Activated naive CD8-positive, alpha-beta T cell treated with anti-CD3 and anti-CD28 coated beads for 36 hours (primary cell): Measurements from ENCODE around the gene ORAI3. TPM values are rescaled to one million over a fixed set of nuclear protein-coding genes. Genes with fewer than 3 reads are reported as not detected.

Experiments used
- DNase-seq: peaks from one replicate; pipeline ENCODE4 v3.0.0; 2021
- H3K27ac Mint-ChIP-seq: one replicate; pipeline ENCODE4 v1.8.0; 2022; ENCODE audit warnings: mild to moderate bottlenecking, moderate library complexity, mixed read lengths
- H3K27me3 Mint-ChIP-seq: one replicate; pipeline ENCODE4 v1.8.0; 2022; ENCODE audit warnings: mild to moderate bottlenecking, mixed read lengths
- H3K36me3 Mint-ChIP-seq: one replicate; pipeline ENCODE4 v1.8.0; 2021; ENCODE audit warnings: mild to moderate bottlenecking, mixed read lengths
- H3K4me1 Mint-ChIP-seq: one replicate; pipeline ENCODE4 v1.8.0; 2021; ENCODE audit warnings: mixed read lengths
- H3K4me3 Mint-ChIP-seq: one replicate; pipeline ENCODE4 v1.8.0; 2022; ENCODE audit warnings: mild to moderate bottlenecking, moderate library complexity, mixed read lengths
- H3K9me3 Mint-ChIP-seq: one replicate; pipeline ENCODE4 v1.8.0; 2022; ENCODE audit warnings: mixed read lengths
- total RNA-seq, 2 experiments: library from RNA; stranded (reverse); gene quantifications; one replicate each; pipeline ENCODE4 v1.2.3, GENCODE V29; 2021

The ORAI3 gene
- total RNA-seq, 2 experiments from 2014 or later, result 5.4 to 5.7 TPM

GRCh38 chr16:30920891-30921290 lies 28.0 kb upstream of the ORAI3 start:
- H3K36me3 Mint-ChIP-seq, result peaks cover 1% of the 10 kb centered on the region
- DNase-seq, result no peak
- no peaks in the 10 kb centered on the region for H3K27me3 Mint-ChIP-seq
- H3K4me1 Mint-ChIP-seq, result peaks cover 15% of the 10 kb centered on the region
- H3K4me3 Mint-ChIP-seq, result no peak overlapping the region
- H3K9me3 Mint-ChIP-seq, result no peaks in the 10 kb centered on the region
- H3K27ac Mint-ChIP-seq, result no peak overlapping the region

GRCh38 chr16:30921459-30921747 lies 27.5 kb upstream of the ORAI3 start:
- DNase-seq, result no peak
- H3K9me3 Mint-ChIP-seq, result no peaks in the 10 kb centered on the region
- peaks cover 4% of the 10 kb centered on the region for H3K36me3 Mint-ChIP-seq
- H3K27ac Mint-ChIP-seq, result peak overlapping the region; percentile 98
- H3K27me3 Mint-ChIP-seq, result no peaks in the 10 kb centered on the region
- peaks cover 17% of the 10 kb centered on the region for H3K4me1 Mint-ChIP-seq
- H3K4me3 Mint-ChIP-seq, result peak overlapping the region; percentile 94

- H3K27ac Mint-ChIP-seq, result peak overlapping the region; percentile 98
- H3K4me3 Mint-ChIP-seq, result peak overlapping the region; percentile 94
- H3K36me3 Mint-ChIP-seq, result peaks cover 4% of the 10 kb centered on the region
- H3K27me3 Mint-ChIP-seq, result no peaks in the 10 kb centered on the region
- peaks cover 17% of the 10 kb centered on the region for H3K4me1 Mint-ChIP-seq
- peak; percentile 87 for DNase-seq
- H3K9me3 Mint-ChIP-seq, result no peaks in the 10 kb centered on the region
Measured at GRCh38 chr16:30921748-30922419, 27.0 kb upstream of the ORAI3 start.

- H3K4me1 Mint-ChIP-seq, result peaks cover 18% of the 10 kb centered on the region
Measured at GRCh38 chr16:30922420-30922959, 26.4 kb upstream of the ORAI3 start.

GRCh38 chr16:30922960-30923535 lies 25.8 kb upstream of the ORAI3 start:
- peak; percentile 95 for DNase-seq
- H3K27ac Mint-ChIP-seq, result peak overlapping the region; percentile 98
- H3K9me3 Mint-ChIP-seq, result no peaks in the 10 kb centered on the region
- H3K36me3 Mint-ChIP-seq, result peaks cover 4% of the 10 kb centered on the region
- H3K4me1 Mint-ChIP-seq, result peaks cover 18% of the 10 kb centered on the region
- H3K27me3 Mint-ChIP-seq, result no peaks in the 10 kb centered on the region
- H3K4me3 Mint-ChIP-seq, result peak overlapping the region; percentile 94

More at GRCh38 chr16:30922420-30922959, 26.4 kb upstream of the ORAI3 start:
- H3K36me3 Mint-ChIP-seq, result peaks cover 4% of the 10 kb centered on the region
- peak overlapping the region; percentile 98 for H3K27ac Mint-ChIP-seq
- peak; percentile 99 for DNase-seq
- H3K4me3 Mint-ChIP-seq, result peak overlapping the region; percentile 94
- H3K27me3 Mint-ChIP-seq, result no peaks in the 10 kb centered on the region
- no peaks in the 10 kb centered on the region for H3K9me3 Mint-ChIP-seq

GRCh38 chr16:30923554-30924075 lies 25.3 kb upstream of the ORAI3 start, which contains the start of gene FBXL19:
Gene FBXL19, plus strand, starts transcription at chr16:30923572. Its CDS starts 2,183 bp downstream, at chr16:30925755.
- peaks cover 4% of the 10 kb centered on the region for H3K36me3 Mint-ChIP-seq
- peak within 1 kb of the TSS; percentile 94 for H3K4me3 Mint-ChIP-seq
- no peaks in the 10 kb centered on the region for H3K27me3 Mint-ChIP-seq
- peak within 1 kb of the TSS; percentile 98 for H3K27ac Mint-ChIP-seq
- DNase-seq, result no peak
- no peaks in the 10 kb centered on the region for H3K9me3 Mint-ChIP-seq
- H3K4me1 Mint-ChIP-seq, result peaks cover 18% of the 10 kb centered on the region

GRCh38 chr16:30924076-30924912 lies 24.6 kb upstream of the ORAI3 start:
- Mint-ChIP-seq H3K27ac (no peak overlapping the region), H3K9me3 (no peaks in the 10 kb centered on the region), H3K36me3 (peaks cover 4% of the 10 kb centered on the region), H3K27me3 (no peaks in the 10 kb centered on the region), H3K4me3 (peak overlapping the region; percentile 83), H3K4me1 (peaks cover 18% of the 10 kb centered on the region)
- no peak for DNase-seq

GRCh38 chr16:30924913-30925631 lies 23.8 kb upstream of the ORAI3 start:
- DNase-seq, result no peak
- Mint-ChIP-seq H3K4me3 (peak overlapping the region; percentile 83), H3K4me1 (peaks cover 18% of the 10 kb centered on the region), H3K9me3 (no peaks in the 10 kb centered on the region), H3K27me3 (no peaks in the 10 kb centered on the region), H3K36me3 (peaks cover 4% of the 10 kb centered on the region), H3K27ac (no peak overlapping the region)

- Mint-ChIP-seq H3K4me1 (peaks cover 18% of the 10 kb centered on the region), H3K4me3 (no peak overlapping the region), H3K27ac (no peak overlapping the region), H3K36me3 (peaks cover 4% of the 10 kb centered on the region), H3K9me3 (no peaks in the 10 kb centered on the region), H3K27me3 (no peaks in the 10 kb centered on the region)
- DNase-seq, result no peak
Measured at GRCh38 chr16:30925632-30925987, 23.3 kb upstream of the ORAI3 start.

- Mint-ChIP-seq H3K27me3 (no peaks in the 10 kb centered on the region), H3K9me3 (no peaks in the 10 kb centered on the region), H3K36me3 (peaks cover 4% of the 10 kb centered on the region), H3K27ac (peak overlapping the region; percentile 47), H3K4me1 (peaks cover 18% of the 10 kb centered on the region), H3K4me3 (no peak overlapping the region)
- no peak for DNase-seq
Measured at GRCh38 chr16:30925995-30926811, 22.7 kb upstream of the ORAI3 start.

- Mint-ChIP-seq H3K4me1 (peaks cover 10% of the 10 kb centered on the region), H3K4me3 (no peak overlapping the region), H3K27me3 (no peaks in the 10 kb centered on the region), H3K9me3 (no peaks in the 10 kb centered on the region), H3K27ac (no peak overlapping the region), H3K36me3 (peaks cover 4% of the 10 kb centered on the region)
- DNase-seq, result no peak
Measured at GRCh38 chr16:30926937-30927788, 21.7 kb upstream of the ORAI3 start.

- H3K4me1 Mint-ChIP-seq, result peaks cover 8% of the 10 kb centered on the region
- H3K27me3 Mint-ChIP-seq, result no peaks in the 10 kb centered on the region
- no peak overlapping the region for H3K4me3 Mint-ChIP-seq
- no peak overlapping the region for H3K27ac Mint-ChIP-seq
- no peaks in the 10 kb centered on the region for H3K9me3 Mint-ChIP-seq
- DNase-seq, result peak; percentile 47
- H3K36me3 Mint-ChIP-seq, result peaks cover 4% of the 10 kb centered on the region
Measured at GRCh38 chr16:30927789-30928378, 21.0 kb upstream of the ORAI3 start.

- H3K9me3 Mint-ChIP-seq, result no peaks in the 10 kb centered on the region
- no peak for DNase-seq
- H3K4me3 Mint-ChIP-seq, result no peak overlapping the region
- no peaks in the 10 kb centered on the region for H3K27me3 Mint-ChIP-seq
- H3K36me3 Mint-ChIP-seq, result peaks cover 4% of the 10 kb centered on the region
- H3K27ac Mint-ChIP-seq, result no peak overlapping the region
- H3K4me1 Mint-ChIP-seq, result peaks cover 8% of the 10 kb centered on the region
Measured at GRCh38 chr16:30928390-30928789, 20.5 kb upstream of the ORAI3 start.
